NCI-H460 (cell line): ENCODE data around the gene NT5M. TPM values are rescaled to one million over a fixed set of nuclear protein-coding genes. Genes with fewer than 3 reads are reported as not detected.
"Not testable (repeated sequence)": the region's sequence is repeated elsewhere in the genome, so short reads cannot be mapped to it uniquely, and the experiment has no call there.

ENCODE experiments used
- DNase-seq: peaks from one replicate; pipeline ENCODE4 v3.0.0-alpha.2; 2016; ENCODE audit warnings: low read depth; ENCODE audit errors: extremely low read depth
- total RNA-seq: library from RNA; depleted of rRNA; stranded (reverse); fragments of >200 nt; shearing (Covaris generic); gene quantifications from 2 replicates; pipeline ENCODE4 v1.2.3, GENCODE V29; 2014

NT5M gene
- total RNA-seq, 1 experiment from 2014 or later = 12.5 TPM

- no peak for DNase-seq
Observed at GRCh38 chr17:17300624-17301568, 2.3 kb upstream of the NT5M start.

GRCh38 chr17:17301659-17302058 lies 1.5 kb upstream of the NT5M start:
- DNase-seq = not testable (repeated sequence)

GRCh38 chr17:17303847-17304490 lies 796 bp downstream of the NT5M start:
- no peak for DNase-seq

GRCh38 chr17:17304521-17304985 lies 1.4 kb downstream of the NT5M start:
- DNase-seq = no peak

GRCh38 chr17:17305281-17305801 lies 2.2 kb downstream of the NT5M start:
- no peak for DNase-seq

- no peak for DNase-seq
Observed at GRCh38 chr17:17309356-17309755, 6.2 kb downstream of the NT5M start.

- DNase-seq = no peak
Observed at GRCh38 chr17:17313350-17313991, 10.3 kb downstream of the NT5M start.

GRCh38 chr17:17314501-17315071 lies 11.4 kb downstream of the NT5M start:
- DNase-seq = no peak

GRCh38 chr17:17315142-17315821 lies 12.1 kb downstream of the NT5M start:
- no peak for DNase-seq

- no peak for DNase-seq
Observed at GRCh38 chr17:17320188-17320910, 17.2 kb downstream of the NT5M start.

- no peak for DNase-seq
Observed at GRCh38 chr17:17320911-17321220, 17.7 kb downstream of the NT5M start.

- no peak for DNase-seq
Observed at GRCh38 chr17:17321356-17322025, 18.3 kb downstream of the NT5M start.

GRCh38 chr17:17322516-17323510 lies 19.6 kb downstream of the NT5M start:
- no peak for DNase-seq

GRCh38 chr17:17324616-17325015 lies 21.4 kb downstream of the NT5M start:
- no peak for DNase-seq

- DNase-seq = no peak
Observed at GRCh38 chr17:17325228-17325627, 22.1 kb downstream of the NT5M start.

GRCh38 chr17:17325816-17326215 lies 22.6 kb downstream of the NT5M start:
- no peak for DNase-seq

- no peak for DNase-seq
Observed at GRCh38 chr17:17326275-17326875, 23.2 kb downstream of the NT5M start.
